Cardiac muscle cell (in vitro differentiated cells and primary cell): Measurements from ENCODE around the gene CA10. TPM values are rescaled to one million over a fixed set of nuclear protein-coding genes. Genes with fewer than 3 reads are reported as not detected.

Experiments used
- DNase-seq, 2 donors: peaks; one replicate each; pipeline versions ENCODE4 v3.0.0 to v3.0.0-alpha.2; 2010 to 2017; ENCODE audit warnings: low read depth in 1 of 2, low spot score in 1 of 2
- H3K27ac ChIP-seq: fragments of 200-600 bp; sonication (generic); 2 replicates; pipeline ENCODE4 v1.5.1; 2016
- H3K27me3 ChIP-seq: fragments of 200-600 bp; sonication (generic); 2 replicates; pipeline ENCODE4 v1.6.0; 2016; ENCODE audit warnings: control low read depth
- H3K36me3 ChIP-seq: fragments of 200-600 bp; sonication (generic); 2 replicates; pipeline ENCODE4 v1.5.1; 2016; ENCODE audit warnings: control low read depth
- H3K4me1 ChIP-seq: fragments of 200-600 bp; sonication (generic); 2 replicates; pipeline ENCODE4 v1.8.1; 2017; ENCODE audit warnings: low read depth, mild to moderate bottlenecking, mixed run types
- H3K4me3 ChIP-seq: fragments of 200-600 bp; sonication (generic); 2 replicates; pipeline ENCODE4 v1.5.1; 2016; ENCODE audit warnings: mild to moderate bottlenecking
- H3K9me3 ChIP-seq: fragments of 200-600 bp; sonication (generic); 2 replicates; pipeline ENCODE4 v1.5.1; 2017; ENCODE audit warnings: low read depth, mild to moderate bottlenecking, control low read depth
- polyA plus RNA-seq: library from polyadenylated mRNA; unstranded; fragments of >200 nt; fragmentation: Nextera tagmentation; extraction: Ambion mirVana; gene quantifications from 2 replicates; pipeline ENCODE4 v1.2.1, GENCODE V29; 2016
- total RNA-seq: library from RNA; depleted of rRNA; stranded (reverse); fragments of >200 nt; gene quantifications from 2 replicates; pipeline ENCODE4 v1.2.3, GENCODE V29; 2016
- TF ChIP-seq, protein P1 (sequence below): IDR thresholded peaks from 2 replicates; pipeline ENCODE4 v1.5.1; 2012; ENCODE audit warnings: low read depth, mild to moderate bottlenecking, low read length

CA10 gene
- total and polyA plus RNA-seq, 2 experiments from 2014 or later, result not detected

DNA sequence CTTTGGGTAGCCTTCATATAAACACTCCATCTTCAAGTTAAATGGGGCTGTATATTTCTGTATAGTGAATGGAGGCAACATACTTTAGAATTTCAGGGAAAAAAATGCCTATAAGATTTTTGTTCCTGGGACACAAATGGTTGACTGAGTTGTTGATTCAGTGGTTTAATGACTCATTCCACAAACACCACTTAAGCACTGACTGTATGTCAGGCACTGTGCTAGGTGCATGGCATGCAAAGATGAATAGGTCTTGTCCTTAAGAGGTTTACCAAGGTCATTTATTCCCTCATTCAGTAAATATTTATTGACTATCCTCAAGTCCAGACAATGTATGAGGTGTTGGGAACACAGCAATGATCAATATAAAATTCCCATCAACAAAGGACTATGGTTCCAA is 417.1 kb downstream of the CA10 start:
- Histone ChIP-seq H3K27me3 (no peaks in the 10 kb centered on the region), H3K27ac (no peak overlapping the region), H3K4me3 (no peak overlapping the region), H3K36me3 (no peaks in the 10 kb centered on the region), H3K4me1 (no peaks in the 10 kb centered on the region), H3K9me3 (no peaks in the 10 kb centered on the region)
- no peak for DNase-seq
- TF ChIP-seq, protein P1, sequence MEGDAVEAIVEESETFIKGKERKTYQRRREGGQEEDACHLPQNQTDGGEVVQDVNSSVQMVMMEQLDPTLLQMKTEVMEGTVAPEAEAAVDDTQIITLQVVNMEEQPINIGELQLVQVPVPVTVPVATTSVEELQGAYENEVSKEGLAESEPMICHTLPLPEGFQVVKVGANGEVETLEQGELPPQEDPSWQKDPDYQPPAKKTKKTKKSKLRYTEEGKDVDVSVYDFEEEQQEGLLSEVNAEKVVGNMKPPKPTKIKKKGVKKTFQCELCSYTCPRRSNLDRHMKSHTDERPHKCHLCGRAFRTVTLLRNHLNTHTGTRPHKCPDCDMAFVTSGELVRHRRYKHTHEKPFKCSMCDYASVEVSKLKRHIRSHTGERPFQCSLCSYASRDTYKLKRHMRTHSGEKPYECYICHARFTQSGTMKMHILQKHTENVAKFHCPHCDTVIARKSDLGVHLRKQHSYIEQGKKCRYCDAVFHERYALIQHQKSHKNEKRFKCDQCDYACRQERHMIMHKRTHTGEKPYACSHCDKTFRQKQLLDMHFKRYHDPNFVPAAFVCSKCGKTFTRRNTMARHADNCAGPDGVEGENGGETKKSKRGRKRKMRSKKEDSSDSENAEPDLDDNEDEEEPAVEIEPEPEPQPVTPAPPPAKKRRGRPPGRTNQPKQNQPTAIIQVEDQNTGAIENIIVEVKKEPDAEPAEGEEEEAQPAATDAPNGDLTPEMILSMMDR, result no peak

DNA sequence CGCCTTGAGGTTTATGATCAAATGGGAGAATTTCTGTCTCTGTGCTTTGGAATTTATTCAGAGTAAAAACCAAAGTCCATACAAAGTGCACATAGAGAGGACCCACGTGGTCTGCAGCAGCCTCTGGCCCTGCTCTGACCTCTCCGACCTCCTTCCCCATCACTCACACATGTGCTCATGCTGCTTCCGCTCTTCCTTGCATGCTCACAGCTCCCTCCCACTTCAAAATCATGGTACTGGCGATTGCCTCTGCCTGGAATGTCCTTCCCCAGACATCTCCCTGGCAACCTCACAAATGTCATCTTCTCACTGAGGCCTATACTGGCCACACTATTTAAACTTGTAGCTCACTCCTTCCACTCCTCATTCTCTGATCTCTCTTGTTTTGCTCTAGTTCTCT is 418.0 kb downstream of the CA10 start:
- Histone ChIP-seq H3K27me3 (no peaks in the 10 kb centered on the region), H3K4me3 (no peak overlapping the region), H3K9me3 (no peaks in the 10 kb centered on the region), H3K27ac (no peak overlapping the region), H3K36me3 (no peaks in the 10 kb centered on the region), H3K4me1 (no peaks in the 10 kb centered on the region)
- TF ChIP-seq, protein P1, result no peak
- no peak for DNase-seq

DNA sequence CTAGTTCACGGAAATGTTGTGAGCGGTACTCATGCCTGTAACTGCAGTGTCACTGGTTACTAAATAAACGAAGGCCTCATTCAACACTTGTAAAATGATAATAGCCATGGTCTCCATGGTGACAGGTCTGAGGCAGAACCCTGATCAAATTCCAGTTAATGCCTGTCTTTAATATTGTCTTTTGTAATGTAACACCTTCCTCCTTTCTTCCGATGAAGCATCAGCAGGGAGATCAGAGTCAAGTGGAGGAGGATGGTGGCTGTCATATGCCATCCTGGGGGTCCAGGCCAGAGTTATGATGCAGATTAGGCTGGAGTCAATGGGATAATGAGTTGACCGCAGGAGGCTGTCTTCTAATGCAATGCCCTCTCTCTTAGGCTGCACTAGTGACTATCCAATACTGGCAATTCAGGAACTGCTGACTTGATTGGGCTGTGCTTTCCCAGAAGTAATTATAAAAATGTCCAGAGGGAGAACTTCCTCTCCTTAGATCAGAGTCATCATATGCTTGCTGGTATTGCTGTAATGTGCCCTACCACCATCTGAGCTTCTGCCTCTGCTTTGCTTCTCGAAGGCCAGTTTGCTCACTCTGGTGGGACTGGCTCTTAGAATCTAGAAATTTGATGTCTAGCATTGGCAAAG is 419.1 kb downstream of the CA10 start:
- no peaks in the 10 kb centered on the region for H3K36me3 ChIP-seq
- TF ChIP-seq, protein P1, result no peak
- DNase-seq, result no peak
- no peaks in the 10 kb centered on the region for H3K9me3 ChIP-seq
- H3K27ac ChIP-seq, result no peak overlapping the region
- no peaks in the 10 kb centered on the region for H3K27me3 ChIP-seq
- no peak overlapping the region for H3K4me3 ChIP-seq
- H3K4me1 ChIP-seq, result no peaks in the 10 kb centered on the region

DNA sequence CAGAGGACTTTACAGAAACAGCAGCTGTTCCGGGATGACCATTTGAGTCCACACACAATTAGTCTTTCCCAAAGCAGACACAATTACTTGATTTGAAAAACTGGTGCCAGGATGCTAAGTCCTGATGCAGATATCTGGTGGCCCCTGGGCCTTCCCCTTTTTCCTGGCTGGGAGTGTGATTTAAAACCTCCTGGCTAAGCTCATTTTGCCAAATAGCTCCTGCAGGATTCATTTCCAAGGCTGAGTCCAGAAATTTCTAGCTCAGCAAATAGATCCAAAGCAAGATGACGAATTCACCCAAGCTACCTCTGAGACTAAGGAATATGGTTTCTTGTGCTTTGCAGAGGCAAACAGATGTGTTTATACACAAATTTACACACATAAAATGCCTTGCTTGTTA is 422.2 kb downstream of the CA10 start:
- Histone ChIP-seq H3K27ac (no peak overlapping the region), H3K4me1 (no peaks in the 10 kb centered on the region), H3K4me3 (no peak overlapping the region), H3K9me3 (no peaks in the 10 kb centered on the region), H3K36me3 (no peaks in the 10 kb centered on the region), H3K27me3 (no peaks in the 10 kb centered on the region)
- TF ChIP-seq, protein P1, result no peak
- DNase-seq, result no peak

DNA sequence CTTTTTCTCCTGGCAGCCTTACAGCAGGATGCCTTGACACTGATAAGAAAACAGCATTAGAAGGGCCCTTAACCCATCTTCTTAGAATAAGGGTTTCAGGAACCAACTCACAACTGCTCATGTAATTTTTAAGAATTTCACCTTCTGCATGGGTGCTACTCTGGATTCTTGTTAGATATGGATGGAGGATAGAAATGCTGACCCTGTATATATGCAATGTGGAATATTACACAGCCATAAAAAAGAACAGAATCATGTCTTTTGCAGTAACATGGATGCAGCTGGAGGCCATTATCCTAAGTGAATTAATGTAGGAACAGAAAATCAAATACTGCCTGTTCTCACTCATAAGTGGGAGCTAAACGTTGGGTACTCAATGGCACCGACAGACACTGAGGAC is 423.5 kb downstream of the CA10 start:
- Histone ChIP-seq H3K27ac (no peak overlapping the region), H3K36me3 (no peaks in the 10 kb centered on the region), H3K27me3 (no peaks in the 10 kb centered on the region), H3K4me1 (no peaks in the 10 kb centered on the region), H3K4me3 (no peak overlapping the region), H3K9me3 (no peaks in the 10 kb centered on the region)
- TF ChIP-seq, protein P1, result no peak
- no peak for DNase-seq
